ENCODE measurements around the gene LIPC. TPM values are rescaled to one million over a fixed set of nuclear protein-coding genes. Genes with fewer than 3 reads are reported as not detected.

LIPC gene
- total and polyA plus RNA-seq, 2 experiments from 2014 or later = not detected

GRCh38 chr15:58565619-58566018 lies 133.8 kb downstream of the LIPC start:
- Mint-ChIP-seq H3K27me3 (ENCODE audit: insufficient read depth, low read depth, poor library complexity) (peaks cover 3% of the 10 kb centered on the region), H3K9me3 (no peaks in the 10 kb centered on the region), H3K4me1 (peaks cover 12% of the 10 kb centered on the region), H3K36me3 (ENCODE audit: low read depth) (no peaks in the 10 kb centered on the region), H3K27ac (no peak overlapping the region), H3K4me3 (no peak overlapping the region)
- Histone ChIP-seq H3K27ac (ENCODE audit: low read depth) (no peak overlapping the region), H3F3A (replicated peaks; ENCODE audit: low read depth) (no peaks in the 10 kb centered on the region), H3K4me1 (ENCODE audit: insufficient read depth) (peaks cover 5% of the 10 kb centered on the region; the same call in 1 of the 2 replicates), H3K4me2 (no peak overlapping the region), H2AFZ (no peak overlapping the region), H3K4me3 (no peak overlapping the region), H3K9me2 (ENCODE audit: insufficient read depth) (no peaks in the 10 kb centered on the region; the same call in 1 of the 2 replicates), H3K36me3 (ENCODE audit: insufficient read depth) (no peaks in the 10 kb centered on the region), H3K27me3 (ENCODE audit: insufficient read depth) (no peaks in the 10 kb centered on the region), H3K79me2 (replicated peaks; ENCODE audit: insufficient read depth) (no peaks in the 10 kb centered on the region), H4K20me1 (replicated peaks; ENCODE audit: insufficient read depth) (no peaks in the 10 kb centered on the region)
- DNase-seq (ENCODE audit: low spot score) (no peak), ATAC-seq (no peak)
- TF ChIP-seq JUNB (IDR thresholded peaks at IDR 0.05; ENCODE audit: unreplicated experiment) (no peak), ZNF331 (CRISPR knock-in tag; IDR thresholded peaks at IDR 0.05; ENCODE audit: low read depth) (no peak), STAT1 (IDR thresholded peaks at IDR 0.05; ENCODE audit: unreplicated experiment) (no peak), CREB1 (CRISPR knock-in tag; IDR thresholded peaks at IDR 0.05; ENCODE audit: low read depth) (no peak), ETS1 (IDR thresholded peaks at IDR 0.05) (no peak), ZNF462 (CRISPR knock-in tag; IDR thresholded peaks at IDR 0.05) (no peak), POLR2AphosphoS5 (IDR thresholded peaks at IDR 0.05; ENCODE audit: low read depth) (no peak), ZNF114 (CRISPR knock-in tag; IDR thresholded peaks at IDR 0.05) (no peak), EZH2 (IDR thresholded peaks at IDR 0.05; ENCODE audit: low read depth, unreplicated experiment) (no peak), EZH2phosphoT487 (IDR thresholded peaks at IDR 0.05; ENCODE audit: unreplicated experiment) (no peak), CTCF (conservative IDR thresholded peaks at IDR 0.05; ENCODE audit: low read depth in 2 of 2) (no peak)
